GM20431 (cell line): ENCODE data around the gene RPGRIP1L.

ENCODE experiments used
- in situ Hi-C: fragments of 300-500 bp; cut with MseI, MboI; formaldehyde crosslinking; loops from one replicate; pipeline ENCODE4 v1.15.0; 2020; ENCODE audit warnings: low sequenced_read_pairs; ENCODE audit not compliant: unreplicated experiment

The RPGRIP1L gene

DNA sequence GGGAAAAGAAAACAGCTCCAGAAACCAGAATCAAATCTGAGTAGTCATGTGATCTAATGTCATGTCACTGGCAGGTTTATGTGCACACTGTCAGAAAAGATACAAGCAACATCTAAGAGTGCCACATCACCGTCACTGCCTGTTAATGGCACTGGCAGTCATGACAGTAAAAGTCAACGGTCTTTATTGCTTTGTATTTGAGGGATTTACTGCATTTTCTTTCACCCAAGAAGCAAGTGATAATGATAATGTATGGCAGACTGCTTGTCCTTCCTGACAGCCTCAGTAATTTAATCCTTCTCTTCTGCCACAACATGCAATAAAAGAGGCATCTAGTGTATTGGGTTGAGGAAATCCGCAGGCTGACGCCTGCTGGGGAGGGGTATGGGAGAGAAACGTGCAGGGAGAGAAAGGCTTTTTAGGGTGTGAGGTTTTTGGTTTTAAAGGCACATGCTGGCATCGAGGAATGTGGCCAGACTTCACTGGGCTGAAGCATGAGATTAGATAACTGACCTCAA is 92.4 kb downstream of the RPGRIP1L start:
- in situ Hi-C loops: no loop called here

DNA sequence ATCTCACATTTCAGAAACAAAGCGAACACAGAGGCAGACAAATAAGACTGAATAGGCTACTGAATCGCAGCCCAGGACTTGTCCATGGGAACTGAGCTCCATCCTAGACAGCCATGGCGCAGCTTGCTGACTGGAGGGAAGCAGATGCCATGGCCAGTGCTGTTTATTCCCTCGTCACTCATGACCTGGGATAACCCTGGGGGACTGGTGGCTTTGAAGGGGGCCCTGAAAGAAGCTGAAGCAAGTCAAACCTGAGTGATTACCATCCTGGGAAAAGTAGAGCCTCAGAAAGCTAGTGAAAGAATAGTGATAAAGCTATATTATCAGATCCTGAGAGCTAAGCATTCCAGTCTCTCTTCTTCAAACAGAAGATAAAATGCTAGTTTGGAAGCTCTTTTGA is 94.1 kb downstream of the RPGRIP1L start:
- in situ Hi-C loops: no loop called here

DNA sequence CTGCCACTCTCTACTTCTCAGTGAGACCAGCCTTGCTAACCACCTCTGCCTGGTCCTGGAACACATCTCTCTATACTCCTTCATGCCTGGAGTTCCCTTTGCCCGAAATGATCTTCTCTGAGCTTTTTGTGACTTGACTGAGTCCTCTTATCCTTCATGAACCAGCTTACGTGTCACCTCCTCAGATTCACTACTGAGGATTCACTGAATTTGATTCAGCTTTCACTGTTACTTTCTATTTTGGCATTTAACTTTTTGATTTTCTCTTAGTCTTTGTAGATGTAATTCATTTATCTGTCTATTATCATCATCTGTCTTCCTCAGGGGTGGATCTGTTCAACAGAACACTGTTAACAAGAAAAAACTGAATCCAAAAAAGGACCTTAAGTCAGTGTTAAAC is 95.6 kb downstream of the RPGRIP1L start:
- in situ Hi-C loops: no loop called here

DNA sequence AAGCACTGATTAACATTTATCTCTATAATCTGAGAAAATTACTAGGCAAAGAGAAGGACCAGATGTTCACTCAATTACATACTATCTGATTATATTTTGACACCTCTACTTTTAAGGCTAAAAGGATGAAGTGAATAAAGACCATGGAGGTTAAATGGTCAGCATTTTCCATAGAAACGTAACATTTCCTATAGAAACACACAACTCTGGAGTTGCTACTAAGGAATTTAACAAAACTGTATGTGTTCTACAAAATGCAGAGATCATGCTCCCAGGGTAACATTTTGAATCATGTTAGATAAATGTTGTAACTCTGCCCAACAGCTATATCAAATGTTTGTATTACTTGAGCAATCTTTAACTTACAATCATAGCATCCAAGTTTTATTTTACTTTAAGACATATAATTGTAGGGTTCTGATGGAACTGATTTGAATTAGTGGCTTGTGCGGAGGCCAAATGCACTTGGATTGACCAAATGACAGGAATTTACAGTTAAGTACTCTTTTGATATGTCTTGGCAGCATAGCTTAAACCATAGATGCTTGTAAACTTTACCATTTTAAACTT is 97.7 kb downstream of the RPGRIP1L start:
- in situ Hi-C loops: no loop called here

DNA sequence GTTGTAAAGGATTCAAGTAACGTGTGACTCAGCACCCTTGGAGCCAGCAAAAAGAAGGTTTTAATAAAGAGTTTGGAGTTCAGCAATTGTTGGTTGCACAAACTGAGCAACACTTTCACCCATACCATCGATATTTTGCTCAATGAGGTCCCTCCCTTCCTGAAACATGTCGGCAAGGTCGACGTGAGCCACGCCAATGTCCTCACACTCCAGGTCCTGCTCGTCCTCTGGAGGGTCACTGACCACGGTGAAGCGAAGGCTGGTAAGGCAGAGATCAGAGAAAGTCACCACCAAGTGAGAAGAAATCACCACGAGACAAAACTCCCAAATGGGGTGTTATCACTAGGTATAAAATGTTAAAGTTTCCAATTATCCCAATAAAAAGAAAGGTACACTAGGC is 98.3 kb downstream of the RPGRIP1L start:
- in situ Hi-C loops: no loop called here

DNA sequence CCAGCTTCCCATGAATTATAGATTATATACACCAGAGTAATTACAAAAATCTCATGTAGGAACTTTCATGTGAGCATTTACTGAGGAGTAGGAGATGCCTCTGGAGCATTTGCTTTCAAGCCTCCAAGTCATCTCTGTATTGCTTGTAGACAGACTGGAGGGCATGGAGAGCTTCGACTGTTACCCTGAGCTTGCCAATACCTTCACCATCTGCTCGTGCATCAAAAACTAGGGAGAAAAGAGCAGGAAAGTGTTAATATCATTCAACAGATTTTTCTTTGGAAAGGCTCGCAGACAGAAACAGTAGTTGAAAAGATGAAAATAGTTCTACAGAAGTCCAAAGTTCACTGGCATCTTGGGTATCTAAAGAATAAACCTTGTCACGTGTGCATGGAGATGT is 101.7 kb downstream of the RPGRIP1L start:
- in situ Hi-C loops: no loop called here

DNA sequence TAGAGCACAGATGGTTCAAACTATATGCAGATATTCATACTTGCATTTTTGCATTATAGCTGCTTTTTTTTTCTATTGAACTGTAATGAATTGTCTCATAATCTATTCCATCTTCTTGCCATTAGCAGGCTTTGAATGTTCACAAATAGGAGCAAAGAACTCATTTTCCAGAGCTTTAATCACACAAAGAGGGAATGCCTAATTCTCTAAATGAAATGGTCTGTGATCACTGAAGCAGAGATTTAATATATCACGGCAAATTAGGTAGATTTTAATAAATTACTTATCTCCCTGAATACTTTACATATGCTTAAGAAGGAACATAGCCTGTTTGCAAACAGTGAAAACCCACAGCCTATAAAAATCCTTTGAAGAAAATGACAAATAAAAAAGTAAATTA is 103.0 kb downstream of the RPGRIP1L start:
- in situ Hi-C loops: no loop called here

DNA sequence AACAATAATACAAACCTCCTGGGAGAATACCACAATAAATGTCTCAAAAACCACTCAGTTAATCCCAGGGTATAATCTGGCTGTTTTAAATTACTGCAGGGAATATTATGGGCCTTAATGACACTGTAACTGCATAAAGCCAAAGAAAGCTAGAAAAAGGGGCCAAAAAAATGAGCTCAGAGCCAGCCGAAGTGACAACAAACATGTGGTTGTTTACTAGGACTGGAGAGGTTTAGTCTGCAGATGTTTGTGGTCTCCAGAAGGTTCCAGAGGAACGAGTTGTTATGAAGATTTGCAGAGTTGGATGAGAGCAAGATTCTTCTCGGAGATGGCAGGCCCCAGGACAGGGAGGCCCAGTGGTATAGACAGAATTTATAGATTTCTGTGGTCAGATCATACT is 103.5 kb downstream of the RPGRIP1L start:
- in situ Hi-C loops: no loop called here

DNA sequence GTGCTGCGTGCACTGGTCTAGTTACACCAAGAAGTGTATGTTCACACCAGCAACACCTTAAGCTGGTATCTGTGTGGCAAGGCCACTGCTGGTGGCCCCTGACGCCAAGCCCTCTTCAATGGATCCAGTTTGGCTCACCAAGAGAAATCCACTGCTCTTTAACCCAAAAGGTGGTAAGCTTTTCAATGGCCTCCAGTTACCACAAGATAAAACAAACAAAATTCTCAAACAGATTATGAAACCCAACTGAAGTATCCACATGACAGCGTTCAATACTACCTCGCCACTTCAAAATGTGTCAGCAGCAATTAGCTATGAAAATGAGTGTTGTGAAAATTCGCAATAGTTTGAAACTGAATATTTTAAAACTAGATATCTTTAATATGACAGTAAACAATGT is 104.1 kb downstream of the RPGRIP1L start:
- in situ Hi-C loops: no loop called here

DNA sequence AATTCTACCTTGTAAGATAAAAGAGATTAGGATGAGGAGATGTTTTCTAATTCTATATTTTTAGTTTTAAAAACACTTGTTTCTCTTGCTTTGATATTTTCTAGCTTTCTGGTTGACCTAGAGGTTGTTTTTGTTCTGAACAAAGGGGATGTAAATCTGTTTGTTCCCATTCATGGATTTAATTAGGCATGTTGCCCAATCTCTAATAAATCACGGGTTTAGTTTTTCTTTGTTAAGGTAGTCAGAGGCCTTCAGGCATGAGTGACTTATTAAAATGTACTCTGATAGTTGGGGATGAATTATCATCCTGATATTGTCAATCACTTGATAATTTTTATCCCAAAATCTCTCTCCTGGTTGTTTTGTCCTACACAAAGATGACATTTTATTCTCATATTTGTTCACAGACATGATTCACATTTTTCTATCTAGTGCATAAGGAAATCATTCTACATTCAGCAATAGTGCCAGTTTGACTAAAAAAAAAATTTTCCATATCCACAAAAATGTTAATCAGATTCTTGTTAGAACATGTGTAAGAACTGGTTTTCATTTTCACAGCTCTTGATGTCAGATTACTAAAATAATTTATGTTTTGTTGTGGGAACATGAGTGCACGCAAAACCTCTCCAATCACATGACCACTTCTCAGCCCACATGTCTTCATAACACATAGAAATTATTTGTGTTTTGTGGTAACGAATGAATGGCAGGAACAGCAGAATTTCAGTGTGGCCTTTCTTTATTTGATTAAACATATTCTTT is 105.0 kb downstream of the RPGRIP1L start:
- in situ Hi-C loops: no loop called here

DNA sequence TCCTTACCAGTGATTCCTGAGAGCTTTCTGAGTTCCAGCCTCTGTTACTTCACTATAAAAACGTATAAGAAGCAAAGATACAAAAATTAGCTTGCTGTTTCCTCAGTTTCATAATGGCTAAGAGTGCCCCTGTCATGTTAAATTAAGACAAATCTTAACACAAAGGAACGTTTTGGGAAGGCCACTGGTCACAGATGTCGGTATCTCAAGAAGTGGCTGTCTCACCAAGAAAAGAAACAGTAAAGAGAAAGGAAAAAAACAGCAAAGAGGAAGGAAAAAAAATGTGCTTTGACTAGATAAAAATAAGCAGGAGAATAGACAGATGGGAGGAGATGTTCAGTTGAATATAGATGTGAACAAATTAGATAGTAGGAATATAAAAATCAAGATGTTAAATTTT is 105.9 kb downstream of the RPGRIP1L start:
- in situ Hi-C loops: no loop called here

DNA sequence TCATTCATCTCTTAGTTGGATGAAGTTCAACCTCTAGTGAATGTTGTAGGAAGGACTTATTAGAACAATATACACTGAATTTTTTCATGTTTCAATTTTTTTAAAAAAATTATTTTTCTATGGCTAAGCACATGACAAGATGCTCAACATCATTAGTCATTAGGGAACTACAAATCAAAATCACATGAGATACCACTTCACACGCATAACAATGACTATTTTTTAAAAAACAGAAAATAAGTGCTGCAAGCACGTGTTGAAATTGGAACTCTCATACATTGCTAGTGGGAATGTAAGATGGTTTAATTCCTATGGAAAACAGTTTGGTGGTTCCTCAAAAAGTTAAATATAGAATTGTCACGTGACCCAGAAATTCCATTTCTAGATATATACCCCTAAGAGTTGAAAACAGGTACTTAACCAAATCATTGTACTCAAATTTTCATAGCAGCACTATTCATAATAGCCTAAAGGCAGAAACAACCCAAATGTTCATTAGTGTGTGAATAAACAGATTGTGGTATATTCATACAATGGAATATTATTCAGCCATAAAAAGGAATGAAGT is 115.5 kb downstream of the RPGRIP1L start:
- in situ Hi-C loops: no loop called here

DNA sequence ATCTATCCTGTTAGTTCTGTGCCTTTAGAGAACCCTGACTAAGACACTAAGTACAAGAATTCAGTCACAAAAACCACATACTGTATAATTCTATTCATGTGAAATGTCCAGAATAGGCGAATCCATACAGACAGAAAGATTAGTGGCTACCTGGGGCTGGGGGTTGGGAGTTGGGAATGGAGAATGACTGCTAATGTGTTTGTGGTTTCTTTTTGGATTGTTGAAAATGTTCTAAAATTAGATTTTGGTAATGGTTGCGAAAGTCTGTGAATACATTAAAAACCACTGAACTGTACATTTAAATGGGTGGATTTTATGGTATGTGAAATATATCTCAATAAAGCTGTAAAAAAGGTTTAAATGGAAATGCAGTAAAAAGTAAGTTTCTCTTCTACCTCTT is 120.3 kb downstream of the RPGRIP1L start:
- in situ Hi-C loops: no loop called here

DNA sequence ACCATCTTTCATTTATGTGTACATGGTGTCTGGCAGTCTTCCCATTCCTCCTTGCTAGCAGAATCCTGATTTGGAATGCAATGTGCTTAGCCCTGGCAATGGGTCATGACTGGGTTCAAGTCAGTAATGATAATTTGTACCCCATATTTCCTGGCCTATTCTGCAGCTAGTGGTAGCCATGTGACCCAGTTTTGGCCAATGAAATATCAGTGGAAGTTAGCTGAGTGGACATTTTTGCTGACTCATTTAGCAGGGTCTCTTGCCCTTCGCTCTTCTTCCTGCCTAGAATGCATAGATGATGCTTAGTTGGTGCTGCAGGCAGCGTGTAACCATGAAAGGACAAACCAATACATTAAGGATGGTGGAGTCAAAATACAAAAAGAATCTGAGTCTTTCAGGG is 121.9 kb downstream of the RPGRIP1L start:
- in situ Hi-C loops: no loop called here

DNA sequence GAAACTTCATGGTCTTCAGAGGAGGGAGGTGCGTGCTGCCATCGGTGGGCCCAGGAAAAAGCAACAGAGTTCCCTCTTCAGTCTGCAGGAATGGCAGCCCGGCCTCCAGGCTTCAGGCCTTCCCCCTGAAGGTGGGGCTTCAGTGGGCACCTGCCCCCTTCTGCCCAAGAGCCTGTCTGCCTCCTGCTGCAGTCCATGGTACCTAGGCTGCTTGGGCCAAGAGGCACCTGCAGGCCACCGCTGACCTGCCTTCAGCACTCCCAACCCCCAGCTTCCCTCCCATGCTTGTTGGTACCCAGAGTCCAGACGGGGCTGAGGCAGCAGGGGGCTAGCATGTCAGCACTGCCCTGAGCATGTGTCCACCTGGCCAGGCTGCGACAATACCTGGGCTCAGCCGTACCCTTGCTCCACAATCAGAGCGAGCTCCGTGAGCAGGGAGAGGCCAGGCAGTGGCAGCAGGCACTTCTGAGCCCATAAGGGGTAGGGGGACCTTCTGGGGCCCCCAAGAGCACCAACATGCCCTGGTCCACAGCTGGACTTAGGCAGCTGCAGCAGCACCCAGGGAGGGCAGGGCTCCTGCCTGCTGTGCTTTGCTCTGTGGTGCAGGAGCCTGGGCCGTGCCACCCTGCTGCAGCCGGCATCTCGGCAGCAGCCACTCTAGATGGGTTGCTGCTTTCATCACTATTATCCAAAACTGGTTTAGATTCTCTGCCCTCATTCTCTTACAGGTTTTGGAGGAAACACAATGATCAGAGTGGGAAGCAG is 123.4 kb downstream of the RPGRIP1L start:
- in situ Hi-C loops: no loop called here

DNA sequence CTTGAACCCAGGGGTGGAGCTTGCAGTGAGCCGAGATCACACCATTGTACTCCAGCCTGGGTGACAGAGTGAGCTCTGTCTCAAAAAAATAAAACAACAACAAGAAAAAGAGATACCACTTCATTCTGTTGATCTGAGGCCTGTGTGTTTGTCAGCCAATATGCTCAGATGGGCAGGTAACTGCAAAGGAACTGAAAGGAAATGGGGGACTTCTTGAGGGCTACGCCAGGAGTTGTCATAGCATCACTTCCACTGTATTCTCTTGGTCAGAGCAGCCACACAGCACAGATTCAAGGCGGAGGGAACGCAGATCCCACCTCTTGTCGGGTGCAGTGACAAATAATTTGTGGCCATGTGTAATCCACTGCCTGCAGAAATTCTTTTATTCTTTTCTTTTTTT is 126.8 kb downstream of the RPGRIP1L start:
- in situ Hi-C loops: no loop called here

DNA sequence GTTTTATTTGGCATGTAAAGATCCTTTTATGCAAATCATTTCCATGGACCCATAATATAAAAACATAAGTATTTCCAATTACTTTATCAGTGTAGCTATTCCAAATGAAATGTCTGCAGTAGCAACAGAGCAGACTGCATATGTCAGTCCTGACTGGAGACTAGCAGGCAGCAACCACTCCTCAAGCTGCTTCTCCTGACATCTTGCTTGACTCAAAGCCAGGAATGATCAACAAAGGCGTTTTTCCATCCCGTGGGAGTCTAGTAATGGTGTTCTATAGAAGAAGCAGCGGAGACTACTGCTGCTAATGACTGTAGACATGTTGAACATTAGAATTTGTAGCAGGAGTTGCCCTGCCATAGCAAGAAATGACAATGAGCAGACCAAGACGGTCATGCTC is 127.4 kb downstream of the RPGRIP1L start:
- in situ Hi-C loops: no loop called here

DNA sequence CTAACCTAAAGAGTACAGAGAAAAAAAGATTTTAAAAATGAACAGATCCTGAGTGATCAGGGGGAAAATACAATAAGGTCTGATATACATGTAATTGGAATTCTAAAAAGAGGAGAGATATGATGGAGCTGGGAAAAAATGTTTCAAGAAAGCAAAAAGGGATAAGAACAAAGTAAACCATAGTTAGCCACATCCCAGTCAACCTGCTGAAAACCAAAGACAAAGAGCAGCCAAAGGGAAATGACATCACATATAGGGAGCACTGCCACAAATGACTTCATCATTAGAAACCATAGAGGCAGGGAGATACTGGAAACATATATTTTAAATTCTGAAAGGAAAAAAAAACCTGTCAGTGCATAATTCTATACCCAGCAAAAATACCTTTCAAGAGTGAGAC is 131.9 kb downstream of the RPGRIP1L start:
- in situ Hi-C loops: no loop called here

DNA sequence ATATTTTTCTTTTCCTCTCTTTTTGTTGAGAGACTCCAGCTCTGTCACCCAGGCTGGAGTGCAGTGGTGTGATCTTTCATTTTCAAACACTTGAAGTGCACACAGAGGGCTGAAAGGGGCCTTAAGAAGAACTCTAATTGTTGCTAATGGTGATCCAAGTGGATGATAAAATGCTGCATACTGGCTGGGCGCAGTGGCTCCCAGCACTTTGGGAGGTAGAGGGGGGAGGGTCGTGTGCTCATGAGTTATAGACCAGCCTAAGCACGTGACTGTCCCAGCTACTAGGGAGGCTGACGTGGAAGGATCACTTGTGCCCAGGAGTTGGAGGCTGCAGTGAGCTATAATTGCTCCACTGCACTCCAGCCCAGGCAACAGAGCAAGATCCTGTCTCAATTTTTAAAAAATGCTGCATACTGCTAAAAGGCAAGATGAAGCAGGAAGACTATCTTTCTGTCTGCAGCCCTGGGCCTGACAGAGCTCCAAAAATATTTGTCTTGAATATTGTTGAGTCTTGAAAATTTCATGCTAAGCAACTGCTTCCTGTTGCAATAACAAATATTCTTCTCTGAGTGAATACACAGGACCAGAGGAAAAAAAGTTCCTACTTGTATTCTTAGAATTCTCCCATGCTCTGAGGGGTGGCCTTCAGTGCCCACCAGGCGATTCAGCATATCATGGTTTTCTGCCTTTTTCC is 137.0 kb downstream of the RPGRIP1L start:
- in situ Hi-C loops: no loop called here

DNA sequence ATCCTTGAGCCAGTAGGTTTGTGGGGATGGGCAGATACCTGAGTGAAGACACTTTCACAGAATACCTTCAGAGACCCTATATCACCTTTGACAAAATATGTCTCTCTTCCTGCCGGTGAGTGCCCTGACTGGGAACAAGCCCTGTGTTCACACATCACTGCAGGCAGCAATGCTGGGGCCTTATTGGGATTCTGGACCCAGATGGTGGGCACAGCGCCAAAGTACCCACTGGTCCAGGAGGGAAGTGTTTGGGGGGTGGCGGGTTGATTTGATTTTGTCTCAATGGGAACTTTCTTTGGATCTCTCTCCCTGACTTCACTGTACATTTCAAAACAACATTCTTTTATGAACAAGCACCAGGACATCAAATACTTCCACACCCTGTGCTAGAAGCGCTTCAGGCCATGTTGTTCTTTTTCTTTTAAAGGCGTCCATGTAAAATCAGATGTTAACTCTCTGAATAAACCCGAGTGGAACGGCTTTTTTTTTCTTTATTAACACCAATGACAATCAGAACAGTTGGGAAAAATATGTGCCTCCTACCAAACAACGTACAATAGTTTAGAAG is 138.3 kb downstream of the RPGRIP1L start:
- in situ Hi-C loops: no loop called here
